ENCODE data around the gene CCDC106. TPM values are rescaled to one million over a fixed set of nuclear protein-coding genes. Genes with fewer than 3 reads are reported as not detected.

Gene CCDC106
- total RNA-seq, 1 experiment from 2014 or later: 19.9 TPM

DNA sequence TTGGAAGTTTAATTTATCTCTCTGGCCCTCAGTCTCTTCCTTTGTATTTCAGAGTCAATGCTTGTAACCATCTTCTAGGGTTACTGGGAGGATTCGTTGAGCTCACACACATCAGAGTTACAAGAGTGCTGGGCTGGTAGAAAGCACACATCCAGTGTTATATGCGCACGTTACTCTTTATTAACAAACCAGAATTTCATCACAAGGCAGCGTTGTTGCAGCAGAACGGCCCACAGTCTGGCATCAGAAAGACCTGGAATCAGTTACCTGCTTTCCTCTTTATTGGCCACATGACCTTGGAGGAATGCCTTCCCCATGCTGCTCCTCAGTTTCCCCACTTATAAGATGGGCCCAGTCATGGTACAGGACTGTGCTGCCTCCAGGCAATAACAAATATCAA, 38.7 kb upstream of the CCDC106 start:
- H3K14ac ChIP-seq (ENCODE audit: insufficient read depth, low read length): no peak overlapping the region
- no peak overlapping the region for H2AK5ac ChIP-seq (ENCODE audit: insufficient read length, low read length)
- Mint-ChIP-seq H3K27me3 (ENCODE audit: low read depth) (no peaks in the 10 kb centered on the region), H3K4me1 (peaks cover 17 to 19% of the 10 kb centered on the region in 2 experiments), H3K4me3 (no peak overlapping the region), H3K36me3 (ENCODE audit: insufficient read depth in 1 of 3, low read depth in 3 of 3) (peaks cover 14 to 38% (median 24%) of the 10 kb centered on the region in 3 experiments), H3K9me3 (no peaks in the 10 kb centered on the region), H3K27ac (no peak overlapping the region; a peak in 1 of 7 replicates)
- no peak overlapping the region for H2BK12ac ChIP-seq (ENCODE audit: insufficient read length, low read depth, low read length)
- no peak overlapping the region for H3T11ph ChIP-seq (ENCODE audit: low read length)
- H3K27me3 ChIP-seq (ENCODE audit: insufficient read depth, low read length): no peaks in the 10 kb centered on the region
- H4K5ac ChIP-seq (ENCODE audit: insufficient read length, low read depth, low read length): no peak overlapping the region
- peaks cover 8% of the 10 kb centered on the region for H3K23me2 ChIP-seq (ENCODE audit: insufficient read length, low read depth, low read length, poor library complexity, severe bottlenecking)
- H3K79me2 ChIP-seq (ENCODE audit: insufficient read depth, low read length): peaks cover 1% of the 10 kb centered on the region; the same call in 1 of the 2 replicates
- H2BK20ac ChIP-seq (ENCODE audit: low read depth, low read length, poor library complexity, severe bottlenecking): no peak overlapping the region
- H4K91ac ChIP-seq (ENCODE audit: insufficient read length, low read depth, low read length): no peak overlapping the region
- no peaks in the 10 kb centered on the region for H4K20me1 ChIP-seq (ENCODE audit: control insufficient read depth, insufficient read depth, insufficient read length)
- no peak overlapping the region for H3K56ac ChIP-seq (ENCODE audit: insufficient read length, low read depth, low read length)
- H3K4me1 ChIP-seq (ENCODE audit: insufficient read depth, low read length): 0 out of 2 replicates have a peak, but pooled peaks cover 3% of the 10 kb centered on the region
- no peak overlapping the region for H2BK5ac ChIP-seq (ENCODE audit: insufficient read length, low read length)
- H2BK120ac ChIP-seq (ENCODE audit: low read depth, low read length, poor library complexity, severe bottlenecking): no peak overlapping the region
- no peak overlapping the region for H3K4me2 ChIP-seq (ENCODE audit: insufficient read depth, insufficient read length, low read length)
- WGBS (ENCODE audit: extremely low coverage, insufficient read length, low lambda C conversion rate): no CpG with 5 or more reads among the region's 5 CpGs
- H4K8ac ChIP-seq (replicated peaks; ENCODE audit: insufficient read length, low read depth, low read length): no peak overlapping the region
- DNase-seq: no peak
- TF ChIP-seq CTCF (conservative IDR thresholded peaks at IDR 0.05): no peak
- H3K23ac ChIP-seq (ENCODE audit: insufficient read length, low read depth, low read length): no peak overlapping the region
- no peak overlapping the region for H3K18ac ChIP-seq (ENCODE audit: insufficient read length, low read depth, low read length)
- no peak overlapping the region for H3K27ac ChIP-seq (ENCODE audit: insufficient read length, low read depth, low read length)
- H3K9ac ChIP-seq (ENCODE audit: extremely low read depth, insufficient read length, low read length): no peak overlapping the region
- no peak overlapping the region for H2BK15ac ChIP-seq (ENCODE audit: low read depth, low read length)
- peaks cover 4% of the 10 kb centered on the region for H3K79me1 ChIP-seq (ENCODE audit: insufficient read depth, low read depth, low read length, poor library complexity, severe bottlenecking)
- no peak overlapping the region for H2AFZ ChIP-seq (ENCODE audit: low read length)
- no peak overlapping the region for H3K4ac ChIP-seq (ENCODE audit: low read depth, low read length)
- H3K9me3 ChIP-seq (ENCODE audit: control insufficient read depth, low read depth, low read length): no peaks in the 10 kb centered on the region

Data from H9 (cell line).